GM12892 (cell line): ENCODE data around the gene CRYBA4.
A peak's percentile ranks its signal among the peaks of the same experiment; 100 is the strongest.

Source experiments
- DNase-seq: peaks from one replicate; pipeline ENCODE4 v3.0.0; 2011; ENCODE audit not compliant: insufficient read length
- FAIRE-seq: peaks from 2 replicates; lab custom pipeline; 2011; peaks lifted over from hg19 to GRCh38; lab: Jason Lieb, UNC
- POLR2A ChIP-seq: IDR thresholded peaks from 2 replicates; pipeline ENCODE4 v1.6.1; 2011; ENCODE audit warnings: low read depth, low read length, control low read depth
- POLR2AphosphoS5 ChIP-seq: IDR thresholded peaks from 2 replicates; pipeline ENCODE4 v1.6.1; 2011; ENCODE audit warnings: low read depth, low read length, control low read depth
- TAF1 ChIP-seq: IDR thresholded peaks from 2 replicates; pipeline ENCODE4 v1.6.1; 2011; ENCODE audit warnings: low read depth, mild to moderate bottlenecking, control low read depth, low read length, borderline replicate concordance

CRYBA4 gene

GRCh38 chr22:26658161-26658560, 36.4 kb downstream of the CRYBA4 start:
- DNase-seq (no peak), FAIRE-seq (no peak)
- TF ChIP-seq POLR2A (no peak), POLR2AphosphoS5 (no peak), TAF1 (no peak)

- TF ChIP-seq POLR2A = no peak
- TF ChIP-seq POLR2AphosphoS5 = no peak
- no peak for TF ChIP-seq TAF1
- peak; percentile 87 for FAIRE-seq
- DNase-seq = peak; percentile 52
Measured at GRCh38 chr22:26658671-26659478, 37.1 kb downstream of the CRYBA4 start.

- FAIRE-seq = no peak
- TF ChIP-seq TAF1 (no peak), POLR2AphosphoS5 (no peak), POLR2A (no peak)
Measured at GRCh38 chr22:26660356-26660755, 38.6 kb downstream of the CRYBA4 start.

GRCh38 chr22:26660961-26661578, 39.3 kb downstream of the CRYBA4 start:
- TF ChIP-seq POLR2AphosphoS5 = no peak
- TF ChIP-seq TAF1 = no peak
- TF ChIP-seq POLR2A = no peak
- FAIRE-seq = no peak
- no peak for DNase-seq

More at GRCh38 chr22:26660356-26660755, 38.6 kb downstream of the CRYBA4 start:
- DNase-seq = no peak

DNA sequence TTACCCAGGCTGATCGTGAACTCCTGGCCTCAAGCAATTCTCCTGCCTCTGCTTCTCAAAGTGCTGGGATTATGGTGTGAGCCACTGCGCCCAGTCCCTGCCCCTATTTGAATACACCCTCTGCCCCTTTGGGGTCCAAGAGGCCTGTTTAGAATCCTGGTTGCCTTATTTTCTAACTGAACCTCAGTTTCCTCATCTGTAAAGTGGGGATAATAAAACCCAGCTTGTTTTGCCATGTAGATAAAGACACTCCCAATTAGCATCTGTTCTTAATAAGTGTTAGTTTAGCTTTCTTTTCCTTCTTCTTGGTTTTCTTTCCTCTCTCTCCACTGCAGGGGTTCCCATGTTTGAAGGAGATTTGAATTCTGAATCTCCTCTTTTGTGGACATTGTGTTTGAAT, 40.4 kb downstream of the CRYBA4 start:
- no peak for FAIRE-seq

DNA sequence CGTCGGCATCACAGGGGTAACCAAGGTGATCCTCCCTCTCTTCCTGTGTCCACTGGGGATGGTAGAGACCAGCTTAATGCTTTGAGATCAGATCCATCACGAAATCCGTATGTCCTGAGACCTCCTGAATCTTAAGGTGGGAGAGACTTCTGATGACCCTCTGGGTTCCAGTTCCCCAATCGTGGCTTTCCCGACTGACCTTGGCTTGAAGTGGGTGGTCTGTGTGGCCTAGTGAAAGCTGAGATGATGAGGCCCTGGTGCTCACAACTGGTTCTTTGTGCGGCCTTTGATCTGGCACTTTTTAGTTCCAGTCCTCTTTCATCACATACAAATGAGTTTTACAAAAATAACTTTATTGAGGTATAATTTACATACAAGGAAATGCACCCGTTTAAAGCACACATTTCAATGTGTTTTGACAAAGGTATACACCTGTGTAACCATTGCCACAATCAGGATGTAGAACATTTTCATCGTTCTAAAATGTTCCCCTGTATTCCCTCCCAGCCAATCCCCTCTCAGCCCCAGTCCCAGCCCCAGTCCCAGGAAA, 41.7 kb downstream of the CRYBA4 start:
- TF ChIP-seq TAF1 (no peak), POLR2A (no peak), POLR2AphosphoS5 (no peak)
- DNase-seq (no peak), FAIRE-seq (peak; percentile 17)

More for the DNA sequence above, 40.4 kb downstream of the CRYBA4 start:
- DNase-seq = no peak
- TF ChIP-seq TAF1 = no peak
- TF ChIP-seq POLR2A = no peak
- TF ChIP-seq POLR2AphosphoS5 = no peak

- DNase-seq (no peak), FAIRE-seq (no peak)
- no peak for TF ChIP-seq POLR2A
- no peak for TF ChIP-seq TAF1
- TF ChIP-seq POLR2AphosphoS5 = no peak
Measured at GRCh38 chr22:26665813-26666231, 44.1 kb downstream of the CRYBA4 start.

- DNase-seq (no peak), FAIRE-seq (no peak)
- TF ChIP-seq POLR2A (no peak), POLR2AphosphoS5 (no peak), TAF1 (no peak)
Measured at GRCh38 chr22:26667140-26667539, 45.4 kb downstream of the CRYBA4 start.

DNA sequence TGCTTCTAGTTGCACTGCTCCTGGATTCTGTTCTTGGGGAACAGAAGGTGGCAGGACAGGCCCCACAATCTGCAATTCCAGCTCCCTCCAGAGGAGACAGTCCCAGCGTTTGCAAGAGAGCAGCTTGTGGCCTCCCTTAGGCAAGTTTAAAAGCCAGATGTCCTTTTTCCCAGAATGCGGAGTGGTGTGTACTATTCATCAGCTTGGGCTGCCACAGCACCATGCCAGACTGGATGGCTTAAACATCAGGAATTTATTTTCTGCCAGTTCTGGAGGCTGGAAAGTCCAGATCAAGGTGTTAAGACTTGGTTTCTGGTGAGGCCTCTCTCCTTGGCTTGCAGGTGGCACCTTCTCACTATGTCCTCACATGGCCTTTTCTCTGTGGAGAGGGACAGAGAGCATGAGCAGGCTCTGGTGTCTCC, 47.3 kb downstream of the CRYBA4 start:
- DNase-seq (no peak), FAIRE-seq (no peak)
- no peak for TF ChIP-seq TAF1

DNA sequence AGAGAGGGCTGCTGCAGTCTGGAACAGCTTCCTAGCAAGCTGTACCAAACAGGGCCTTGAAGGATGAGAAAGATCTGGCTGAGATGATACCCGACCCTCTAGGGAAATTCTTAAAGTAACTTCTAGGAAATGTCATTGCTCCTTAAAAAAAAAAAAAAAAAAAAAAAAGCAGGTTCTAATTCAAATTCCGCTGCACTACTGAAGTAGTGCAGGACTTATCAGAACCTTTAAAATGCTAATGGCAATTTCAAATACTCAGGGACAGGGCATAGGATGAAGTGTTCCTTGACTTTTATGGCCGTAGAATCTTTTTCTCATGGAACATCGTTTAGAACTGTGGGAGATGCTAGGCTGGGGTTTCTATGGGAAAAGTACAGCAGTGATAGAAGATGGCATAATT, 48.7 kb downstream of the CRYBA4 start:
- no peak for TF ChIP-seq POLR2AphosphoS5
- no peak for TF ChIP-seq TAF1
- TF ChIP-seq POLR2A = no peak
- FAIRE-seq (no peak), DNase-seq (no peak)

- DNase-seq (peak; percentile 48), FAIRE-seq (peak; percentile 94)
- TF ChIP-seq TAF1 = peak; percentile 53; the same call in 1 of the 2 replicates
- TF ChIP-seq POLR2A = peak; percentile 63
- TF ChIP-seq POLR2AphosphoS5 = peak; percentile 28
Measured at GRCh38 chr22:26671317-26672059, 49.7 kb downstream of the CRYBA4 start.
